GM21360 (cell line): ENCODE data around the gene DYRK2.

Source experiments
- ATAC-seq: cut with Tn5 transposase; IDR thresholded peaks from one replicate; pipeline ENCODE4 v1.9.1; 2021; ENCODE audit warnings: mild to moderate bottlenecking, moderate library complexity; ENCODE audit not compliant: unreplicated experiment

DYRK2 gene

DNA sequence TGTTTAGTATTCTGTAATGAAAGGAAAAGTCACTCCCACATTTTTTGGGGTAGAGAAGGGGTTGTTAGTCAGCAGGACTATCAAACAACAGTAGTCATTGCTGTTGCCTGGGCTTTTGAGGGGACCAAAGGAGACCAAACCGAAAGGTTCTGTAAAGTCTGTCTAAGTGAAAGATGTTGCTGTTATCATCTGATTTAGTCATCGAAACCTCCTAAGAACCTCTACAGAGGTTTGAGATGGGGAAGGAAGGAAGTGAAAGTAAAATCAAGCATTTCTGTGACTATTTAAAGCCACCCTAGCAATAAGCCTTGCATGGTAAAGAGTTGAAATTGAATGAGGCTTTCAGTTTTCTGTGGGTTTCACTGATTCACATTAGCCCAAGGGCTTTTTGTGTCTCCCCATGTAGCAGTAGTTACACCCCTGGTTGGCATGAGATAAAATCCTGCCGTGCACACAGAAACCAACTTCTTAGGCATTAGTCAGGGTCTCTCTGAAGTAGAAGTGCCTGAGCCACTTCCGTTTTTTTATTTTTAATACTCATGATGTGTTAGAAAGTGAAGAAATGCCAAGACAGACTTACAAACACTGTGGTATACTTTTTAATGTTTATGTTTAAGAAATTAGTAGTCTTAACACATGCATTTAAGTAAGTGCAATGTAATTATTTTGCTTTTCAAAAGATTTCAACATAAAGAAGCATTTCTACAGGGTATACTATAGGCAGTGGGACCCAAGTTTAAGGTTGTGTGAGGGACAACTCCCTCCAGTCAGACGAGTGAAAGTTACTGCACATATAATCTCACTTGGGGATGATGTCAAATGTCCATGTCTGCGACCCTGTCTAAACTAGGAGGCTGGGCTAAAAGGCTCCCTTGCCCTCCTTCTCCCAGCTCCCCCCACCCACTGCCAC is 50.4 kb downstream of the DYRK2 start:
- ATAC-seq = peak; percentile 90

DNA sequence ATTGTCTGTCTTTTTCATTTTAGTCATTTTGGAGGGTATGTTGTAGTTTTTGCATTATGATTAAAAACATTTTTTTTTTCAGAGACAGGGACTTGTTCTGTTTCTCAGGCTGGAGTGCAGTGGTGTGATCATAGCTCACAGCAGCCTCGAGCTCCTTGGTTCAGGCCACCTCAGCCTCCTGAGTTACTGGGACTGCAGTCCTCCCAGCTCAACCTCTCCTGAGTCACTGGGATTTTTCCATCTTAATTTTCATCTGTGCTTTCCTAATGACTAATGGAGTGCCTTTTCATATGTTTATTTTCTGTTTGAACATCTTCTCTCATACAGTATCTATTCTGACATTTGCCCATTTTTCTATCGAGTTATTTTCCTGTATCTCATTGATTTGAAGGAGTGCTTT is 52.6 kb downstream of the DYRK2 start:
- ATAC-seq = no peak

DNA sequence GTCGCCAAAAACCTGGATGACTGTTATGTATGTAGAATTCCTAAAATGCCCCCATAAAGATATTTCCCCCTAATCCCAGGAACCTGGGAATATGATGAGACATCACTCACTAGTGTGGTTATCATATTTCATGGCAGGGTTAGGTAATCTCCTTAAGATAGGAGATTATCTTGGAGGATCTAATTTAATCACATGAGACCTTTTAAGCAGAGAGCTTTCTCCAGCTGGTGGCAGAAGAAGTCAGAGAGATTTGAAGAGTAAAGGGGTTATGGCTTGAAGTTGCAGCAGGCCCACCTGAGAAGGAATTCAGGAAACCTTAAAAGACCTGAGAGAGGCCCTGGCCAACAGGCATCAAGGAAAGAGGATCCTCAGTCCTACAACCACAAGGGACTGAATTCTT is 53.6 kb downstream of the DYRK2 start:
- ATAC-seq = no peak

DNA sequence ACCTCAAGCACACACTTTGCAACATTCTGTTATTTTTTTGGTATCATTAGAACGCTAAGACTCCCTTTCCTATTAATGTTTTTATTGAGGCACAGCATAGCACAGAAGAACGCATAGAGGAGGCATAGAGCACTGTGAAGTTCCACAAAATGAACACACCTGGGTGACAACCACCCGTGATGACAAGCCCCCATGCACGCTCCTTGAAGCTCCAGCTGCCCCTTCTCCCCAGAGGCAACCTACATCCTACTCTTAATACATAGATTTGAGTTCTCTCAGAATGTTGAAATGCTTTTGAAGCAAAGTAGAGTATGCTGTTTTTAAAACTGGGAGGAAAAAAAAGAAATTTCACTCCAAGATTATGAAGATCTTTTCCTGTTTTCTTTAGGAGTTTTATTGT is 55.5 kb downstream of the DYRK2 start:
- no peak for ATAC-seq

DNA sequence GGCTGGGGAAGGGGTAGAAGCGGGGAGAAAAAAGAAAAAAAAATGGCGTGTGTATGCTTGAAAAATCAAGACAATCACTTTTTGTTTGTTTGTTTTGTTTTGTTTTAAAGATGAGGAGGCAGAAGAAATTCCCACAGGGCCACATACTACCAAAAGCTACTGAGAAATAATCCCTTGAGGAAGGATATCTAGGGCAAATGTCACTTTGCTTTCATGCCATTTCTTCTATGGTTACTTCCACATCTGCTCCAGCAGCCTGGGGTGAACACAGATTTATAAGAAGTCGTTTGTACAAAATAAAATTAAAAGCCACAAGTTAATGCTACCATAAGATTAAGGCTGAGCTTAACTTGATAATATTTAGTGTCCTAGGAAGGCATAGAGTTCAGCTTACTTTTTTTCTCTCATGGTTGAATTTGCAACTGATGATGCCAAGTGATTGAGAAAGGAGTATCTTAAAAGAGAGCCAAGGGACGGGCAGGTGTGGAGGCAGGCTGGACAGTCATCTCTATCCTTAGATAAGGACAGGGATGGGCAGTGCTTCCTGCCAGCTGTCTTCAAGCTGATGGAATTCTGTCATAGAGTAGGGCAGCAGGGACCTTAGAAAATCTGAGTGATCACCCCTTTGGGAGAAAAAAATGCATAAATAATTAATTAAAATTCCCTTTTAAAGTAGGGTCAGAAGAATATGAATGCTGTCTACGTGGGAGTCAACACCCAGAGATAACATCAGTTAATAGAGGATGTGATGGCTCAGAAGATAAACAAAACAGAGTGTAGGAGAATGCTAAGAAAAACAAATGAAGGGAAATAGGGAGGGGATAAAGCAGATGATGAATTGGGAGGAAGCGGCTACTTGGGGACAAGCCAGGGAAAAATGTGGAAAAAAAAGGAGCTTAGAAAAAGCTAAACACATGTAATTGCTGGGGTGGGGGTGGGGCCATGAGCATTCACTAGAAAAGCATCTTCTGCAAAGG is 57.1 kb downstream of the DYRK2 start:
- no peak for ATAC-seq

DNA sequence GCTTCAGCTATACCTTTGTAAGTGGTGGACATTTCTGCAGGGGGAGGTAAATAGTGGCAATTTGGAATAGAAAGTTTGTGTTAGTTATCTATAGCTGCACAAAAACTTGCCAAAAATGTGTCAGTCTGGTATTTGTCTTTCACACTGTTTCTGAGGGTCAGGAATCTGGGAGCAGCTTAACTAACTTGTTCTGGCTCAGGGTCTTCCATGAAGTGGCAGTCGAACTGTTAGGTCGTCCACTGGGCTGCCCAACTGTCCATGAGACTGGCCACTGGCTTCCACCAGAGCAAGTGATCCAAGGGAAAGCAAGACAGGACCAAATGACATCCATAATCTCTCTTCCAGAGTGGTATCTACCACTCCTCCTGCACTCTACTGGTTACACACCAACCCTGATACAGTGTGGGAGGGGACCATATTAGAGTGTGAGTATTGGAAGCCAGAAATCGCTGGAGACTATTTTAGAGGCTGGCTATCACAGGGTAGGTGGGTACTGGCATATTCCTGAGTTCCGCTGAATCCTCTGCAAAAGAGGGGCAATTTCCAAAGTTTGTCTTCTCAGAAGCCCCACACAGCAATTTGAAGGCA is 60.9 kb downstream of the DYRK2 start:
- no peak for ATAC-seq

DNA sequence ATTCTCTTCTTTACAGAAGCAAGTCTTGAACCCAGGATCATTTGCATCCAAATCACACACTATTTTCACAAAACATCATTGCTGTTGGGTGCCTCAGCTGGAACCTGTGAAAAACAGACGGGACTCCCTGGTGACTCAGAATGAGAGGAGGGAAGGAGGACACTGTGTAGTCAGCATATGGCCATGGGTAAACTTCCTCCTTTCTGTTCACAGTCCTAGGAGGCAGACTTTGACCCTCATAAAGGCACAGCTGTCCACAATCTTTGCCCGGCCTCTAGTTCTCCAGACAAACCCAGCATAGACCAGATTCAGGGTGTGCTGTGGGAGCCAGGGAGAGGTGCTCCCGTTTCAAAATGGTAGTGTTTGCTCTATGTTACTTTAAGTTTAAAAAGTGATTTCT is 62.0 kb downstream of the DYRK2 start:
- ATAC-seq = peak; percentile 92

DNA sequence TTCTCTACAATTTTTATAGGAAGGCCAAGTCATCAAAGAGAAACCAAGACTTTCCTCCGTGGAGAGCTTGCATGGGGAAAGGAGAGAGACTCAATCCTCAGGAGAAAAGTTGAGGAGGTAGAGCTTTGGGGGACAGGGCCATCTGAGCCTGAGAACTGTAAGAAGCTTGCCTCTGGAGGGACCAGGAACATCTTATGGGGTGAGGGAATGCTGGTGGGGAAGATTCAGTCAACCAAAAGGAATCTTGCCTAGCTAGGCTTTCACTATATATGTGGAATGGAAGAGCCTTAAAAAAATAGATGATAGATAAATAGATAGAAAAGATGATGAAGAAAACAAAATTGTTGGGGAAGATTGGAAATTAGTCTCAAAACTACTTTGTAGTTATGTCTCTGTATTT is 63.5 kb downstream of the DYRK2 start:
- ATAC-seq = no peak

DNA sequence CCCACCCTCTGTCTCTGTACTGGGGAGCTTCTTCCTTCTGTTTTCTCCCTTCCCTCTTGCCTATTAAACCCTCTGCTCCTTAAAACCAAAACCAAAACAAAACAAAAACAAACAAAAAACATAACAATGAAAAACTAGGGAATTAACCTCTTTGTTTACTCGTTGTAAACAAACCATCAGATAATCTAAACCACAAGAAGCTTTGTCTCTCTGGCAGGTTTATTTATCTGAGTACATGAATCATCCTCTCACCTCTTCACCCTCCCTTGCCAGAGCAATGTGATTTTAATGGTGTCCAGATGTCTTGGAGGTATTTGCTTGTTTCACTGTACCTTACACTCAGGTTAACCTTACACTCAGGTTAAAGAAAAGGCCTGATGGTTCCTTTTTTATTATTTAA is 66.1 kb downstream of the DYRK2 start:
- ATAC-seq = no peak
